Measurements from ENCODE around the gene GAS7. TPM values are rescaled to one million over a fixed set of nuclear protein-coding genes. Genes with fewer than 3 reads are reported as not detected.

GAS7 gene
- polyA plus RNA-seq, 1 donor (not counting 4 experiments of a cell fraction or from before 2014, with no cell fraction given): 0.10 TPM

DNA sequence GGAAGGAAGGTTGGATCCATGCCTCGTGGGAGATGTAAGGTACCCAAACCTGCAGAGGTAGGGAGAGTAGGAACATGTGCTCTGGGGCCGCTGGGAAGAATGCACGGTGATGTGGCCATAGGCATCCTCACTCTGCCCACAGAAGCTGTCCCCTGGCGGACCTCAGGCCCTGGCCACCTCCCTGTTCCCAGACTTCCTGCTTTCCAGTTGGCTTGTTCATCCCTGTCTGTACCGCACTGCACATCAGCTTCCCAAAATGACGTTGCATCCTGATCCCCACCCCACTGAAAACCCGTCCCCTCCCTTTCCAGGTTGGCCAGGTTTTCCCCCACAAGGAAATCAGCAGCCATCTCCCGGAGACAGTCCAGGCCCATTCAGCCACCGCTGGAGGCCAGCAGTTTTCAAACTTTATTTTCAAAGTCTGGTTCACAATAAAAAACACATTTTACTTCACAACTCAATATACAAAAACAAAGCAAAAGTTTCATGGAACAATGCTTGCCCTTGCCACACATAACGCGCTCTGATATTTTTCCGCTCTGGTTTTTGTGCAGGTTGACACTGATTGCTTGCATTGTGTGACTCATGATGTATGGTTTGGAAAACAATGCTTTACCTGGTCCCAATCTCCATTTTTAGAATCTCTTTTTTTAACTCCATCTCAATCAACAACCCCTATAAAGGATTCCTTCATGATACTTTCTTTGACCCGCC, 143.0 kb downstream of the GAS7 start:
- H3K4me2 ChIP-seq (ENCODE audit: control insufficient read depth, extremely low read depth, insufficient read depth, low read depth, low read length): no peak overlapping the region
- H3K79me2 ChIP-seq (ENCODE audit: control insufficient read depth, insufficient read depth, low read length): no peaks in the 10 kb centered on the region
- no peaks in the 10 kb centered on the region for H3K9me1 ChIP-seq (ENCODE audit: control insufficient read depth, extremely low read depth, insufficient read depth, low read length)
- FAIRE-seq (no peak), DNase-seq (ENCODE audit: low read depth, low spot score) (no peak)
- no peaks in the 10 kb centered on the region for H3K36me3 ChIP-seq (ENCODE audit: control insufficient read depth in 2 of 2, extremely low read depth in 1 of 2, insufficient read depth in 2 of 2, low read length in 2 of 2)
- TF ChIP-seq EZH2 (IDR thresholded peaks at IDR 0.05; ENCODE audit: low read length): no peak
- TF ChIP-seq, protein P1, sequence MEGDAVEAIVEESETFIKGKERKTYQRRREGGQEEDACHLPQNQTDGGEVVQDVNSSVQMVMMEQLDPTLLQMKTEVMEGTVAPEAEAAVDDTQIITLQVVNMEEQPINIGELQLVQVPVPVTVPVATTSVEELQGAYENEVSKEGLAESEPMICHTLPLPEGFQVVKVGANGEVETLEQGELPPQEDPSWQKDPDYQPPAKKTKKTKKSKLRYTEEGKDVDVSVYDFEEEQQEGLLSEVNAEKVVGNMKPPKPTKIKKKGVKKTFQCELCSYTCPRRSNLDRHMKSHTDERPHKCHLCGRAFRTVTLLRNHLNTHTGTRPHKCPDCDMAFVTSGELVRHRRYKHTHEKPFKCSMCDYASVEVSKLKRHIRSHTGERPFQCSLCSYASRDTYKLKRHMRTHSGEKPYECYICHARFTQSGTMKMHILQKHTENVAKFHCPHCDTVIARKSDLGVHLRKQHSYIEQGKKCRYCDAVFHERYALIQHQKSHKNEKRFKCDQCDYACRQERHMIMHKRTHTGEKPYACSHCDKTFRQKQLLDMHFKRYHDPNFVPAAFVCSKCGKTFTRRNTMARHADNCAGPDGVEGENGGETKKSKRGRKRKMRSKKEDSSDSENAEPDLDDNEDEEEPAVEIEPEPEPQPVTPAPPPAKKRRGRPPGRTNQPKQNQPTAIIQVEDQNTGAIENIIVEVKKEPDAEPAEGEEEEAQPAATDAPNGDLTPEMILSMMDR (optimal IDR thresholded peaks at IDR 0.05 in 1 of 3, IDR thresholded peaks at IDR 0.05 in 1 of 3, conservative IDR thresholded peaks at IDR 0.05 in 1 of 3; ENCODE audit: extremely low read depth in 1 of 3, insufficient read depth in 2 of 3, low read length in 3 of 3): no peak
- H3K4me3 ChIP-seq (ENCODE audit: control insufficient read depth in 2 of 3, extremely low read depth in 1 of 3, insufficient read depth in 2 of 3, low read depth in 1 of 3, low read length in 3 of 3): no peak overlapping the region
- H4K20me1 ChIP-seq (ENCODE audit: control insufficient read depth, extremely low read depth, insufficient read depth, low read length): no peaks in the 10 kb centered on the region
- dilution Hi-C loops (cut with MboI; ENCODE audit: extremely low pct_ligation_motif_present, low sequenced_read_pairs): no loop called here
- H3K9ac ChIP-seq (ENCODE audit: control insufficient read depth, extremely low read depth, insufficient read depth, low read length): no peak overlapping the region
- no peak overlapping the region for H2AFZ ChIP-seq (ENCODE audit: control insufficient read depth, low read length)
- H3K27ac ChIP-seq (ENCODE audit: control insufficient read depth, insufficient read depth, low read length): no peak overlapping the region
- no peaks in the 10 kb centered on the region for H3K9me3 ChIP-seq (ENCODE audit: control insufficient read depth, low read depth, low read length)
- no peaks in the 10 kb centered on the region for H3K4me1 ChIP-seq (ENCODE audit: control insufficient read depth, extremely low read depth, insufficient read depth, low read length)
- H3K27me3 ChIP-seq (ENCODE audit: control insufficient read depth, extremely low read depth, insufficient read depth, low read length): no peaks in the 10 kb centered on the region

DNA sequence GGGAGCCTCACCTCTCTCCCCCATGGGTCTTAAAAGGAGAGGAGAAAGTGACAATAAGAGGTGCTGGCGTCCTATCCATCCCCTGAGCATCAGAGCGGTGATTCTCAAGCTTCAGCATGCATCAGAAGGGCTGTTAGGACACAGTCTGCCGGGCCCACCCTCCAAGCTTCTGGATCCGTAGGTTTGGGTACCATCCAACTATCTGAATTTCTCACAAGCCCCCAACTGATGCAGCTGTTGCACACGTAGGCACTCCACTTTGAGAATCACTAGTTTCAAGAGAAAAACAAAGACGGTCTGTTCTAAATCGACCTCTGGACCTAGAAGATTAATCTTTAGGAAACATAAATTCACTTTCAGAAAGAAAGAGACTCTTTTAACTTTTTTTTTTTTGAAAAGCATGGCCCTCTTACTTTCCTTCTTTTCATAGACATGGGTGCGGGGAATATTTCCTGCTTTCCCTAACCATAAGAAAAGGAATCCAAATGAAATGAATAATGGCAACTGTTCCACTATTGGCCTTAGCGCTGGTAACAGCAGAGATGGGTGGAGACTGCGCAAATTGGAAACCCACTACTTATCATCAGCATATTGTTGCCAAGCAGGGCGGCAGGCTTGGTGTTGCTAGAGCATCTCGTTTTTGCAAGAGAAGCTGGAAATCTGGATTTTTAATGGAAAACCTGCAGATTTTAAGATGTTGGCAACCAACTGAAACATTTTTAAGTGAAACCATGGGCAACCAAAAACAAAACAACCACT, 144.4 kb downstream of the GAS7 start:
- no peaks in the 10 kb centered on the region for H4K20me1 ChIP-seq (ENCODE audit: control insufficient read depth, extremely low read depth, insufficient read depth, low read length)
- H3K9me3 ChIP-seq (ENCODE audit: control insufficient read depth, low read depth, low read length): no peaks in the 10 kb centered on the region
- H3K4me2 ChIP-seq (ENCODE audit: control insufficient read depth, extremely low read depth, insufficient read depth, low read depth, low read length): no peak overlapping the region
- no peaks in the 10 kb centered on the region for H3K27me3 ChIP-seq (ENCODE audit: control insufficient read depth, extremely low read depth, insufficient read depth, low read length)
- no peak for FAIRE-seq
- no peaks in the 10 kb centered on the region for H3K9me1 ChIP-seq (ENCODE audit: control insufficient read depth, extremely low read depth, insufficient read depth, low read length)
- H3K36me3 ChIP-seq (ENCODE audit: control insufficient read depth in 2 of 2, extremely low read depth in 1 of 2, insufficient read depth in 2 of 2, low read length in 2 of 2): no peaks in the 10 kb centered on the region
- DNase-seq (ENCODE audit: low read depth, low spot score): no peak
- H2AFZ ChIP-seq (ENCODE audit: control insufficient read depth, low read length): no peak overlapping the region
- no peak overlapping the region for H3K4me3 ChIP-seq (ENCODE audit: control insufficient read depth in 2 of 3, extremely low read depth in 1 of 3, insufficient read depth in 2 of 3, low read depth in 1 of 3, low read length in 3 of 3)
- H3K4me1 ChIP-seq (ENCODE audit: control insufficient read depth, extremely low read depth, insufficient read depth, low read length): no peaks in the 10 kb centered on the region
- no peaks in the 10 kb centered on the region for H3K79me2 ChIP-seq (ENCODE audit: control insufficient read depth, insufficient read depth, low read length)
- no peak for TF ChIP-seq EZH2 (IDR thresholded peaks at IDR 0.05; ENCODE audit: low read length)
- TF ChIP-seq, protein P1 (optimal IDR thresholded peaks at IDR 0.05 in 1 of 3, IDR thresholded peaks at IDR 0.05 in 1 of 3, conservative IDR thresholded peaks at IDR 0.05 in 1 of 3; ENCODE audit: extremely low read depth in 1 of 3, insufficient read depth in 2 of 3, low read length in 3 of 3): no peak
- no peak overlapping the region for H3K27ac ChIP-seq (ENCODE audit: control insufficient read depth, insufficient read depth, low read length)
- dilution Hi-C loops (cut with MboI; ENCODE audit: extremely low pct_ligation_motif_present, low sequenced_read_pairs): no loop called here
- H3K9ac ChIP-seq (ENCODE audit: control insufficient read depth, extremely low read depth, insufficient read depth, low read length): no peak overlapping the region

Data from keratinocyte (primary cell).